Fibroblast of lung (primary cell): ENCODE data around the gene TMEM234.

Experiments
- CTCF ChIP-seq, 2 donors: IDR thresholded peaks in 1 of 2; conservative IDR thresholded peaks in 1 of 2; 1 replicate in 1 of 2; 2 replicates in 1 of 2; pipeline ENCODE4 v1.5.1; 2011 to 2012; ENCODE audit warnings: low read length in 2 of 2, control low read depth in 1 of 2, inconsistent platforms in 1 of 2, low read depth in 1 of 2, mild to moderate bottlenecking in 1 of 2
- EZH2 ChIP-seq: IDR thresholded peaks from 2 replicates; pipeline ENCODE4 v1.5.1; 2012; ENCODE audit warnings: low read length, control low read depth, mild to moderate bottlenecking; ENCODE audit errors: missing control alignments

GRCh38 chr1:32263744-32264143, 41.6 kb upstream of the TMEM234 start:
- TF ChIP-seq CTCF (conservative IDR thresholded peaks at IDR 0.05 in 1 of 2, IDR thresholded peaks at IDR 0.05 in 1 of 2; ENCODE audit: low read depth in 1 of 2, low read length in 2 of 2), result no peak
- no peak for TF ChIP-seq EZH2
